Smooth muscle cell (in vitro differentiated cells): Measurements from ENCODE around the gene NKX6-1. TPM values are rescaled to one million over a fixed set of nuclear protein-coding genes. Genes with fewer than 3 reads are reported as not detected.

Experiments used
- DNase-seq: peaks from one replicate; lab custom pipeline; 2025; ENCODE audit not compliant: unreplicated experiment; lab: John Stamatoyannopoulos, UW
- H2AFZ ChIP-seq: fragments of 200-600 bp; sonication (generic); 2 replicates; pipeline ENCODE4 v1.6.0; 2016; ENCODE audit warnings: antibody characterized with exemption, low read depth, mild to moderate bottlenecking
- H3F3A ChIP-seq: fragments of 200-600 bp; sonication (generic); 2 replicates; pipeline ENCODE4 v1.6.0; 2017; ENCODE audit warnings: antibody characterized with exemption, low read depth
- H3K27ac ChIP-seq: fragments of 200-600 bp; sonication (generic); 2 replicates; pipeline ENCODE4 v1.5.1; 2016; ENCODE audit warnings: low read depth, mild to moderate bottlenecking
- H3K27me3 ChIP-seq: fragments of 200-600 bp; sonication (generic); 2 replicates; pipeline ENCODE4 v1.6.1; 2016; ENCODE audit warnings: low read depth, mild to moderate bottlenecking
- H3K36me3 ChIP-seq: fragments of 200-600 bp; sonication (generic); 2 replicates; pipeline ENCODE4 v1.5.1; 2016; ENCODE audit warnings: low read depth
- H3K4me1 ChIP-seq: fragments of 200-600 bp; sonication (generic); 2 replicates; pipeline ENCODE4 v1.5.1; 2016; ENCODE audit warnings: low read depth
- H3K4me2 ChIP-seq: fragments of 200-600 bp; sonication (generic); 2 replicates; pipeline ENCODE4 v1.6.0; 2016; ENCODE audit warnings: mild to moderate bottlenecking
- H3K4me3 ChIP-seq: fragments of 200-600 bp; sonication (generic); 2 replicates; pipeline ENCODE4 v1.5.1; 2016; ENCODE audit warnings: mild to moderate bottlenecking
- H3K79me2 ChIP-seq: fragments of 200-600 bp; sonication (generic); 2 replicates; pipeline ENCODE4 v1.6.0; 2016; ENCODE audit warnings: low read depth, mild to moderate bottlenecking
- H3K9ac ChIP-seq: fragments of 200-600 bp; sonication (generic); 2 replicates; pipeline ENCODE4 v1.6.0; 2016; ENCODE audit warnings: low read depth
- H3K9me3 ChIP-seq: fragments of 200-600 bp; sonication (generic); replicated peaks from 2 replicates; pipeline ENCODE4 v1.5.1; 2016; ENCODE audit warnings: low read depth
- H4K20me1 ChIP-seq: fragments of 200-600 bp; sonication (generic); 2 replicates; pipeline ENCODE4 v1.6.0; 2016; ENCODE audit warnings: low read depth
- CTCF ChIP-seq: fragments of 200-600 bp; sonication (generic); IDR thresholded peaks from 2 replicates; pipeline ENCODE4 v1.5.1; 2017; ENCODE audit warnings: borderline replicate concordance, mild to moderate bottlenecking, antibody characterized with exemption; ENCODE audit not compliant: insufficient read depth, poor library complexity, severe bottlenecking
- WGBS: methylation state at CpG from one replicate; pipeline ENCODE4 v1.1.7; 2016; ENCODE audit warnings: low lambda C conversion rate; 5-methylcytosine and 5-hydroxymethylcytosine counted together
- polyA plus RNA-seq: library from polyadenylated mRNA; unstranded; fragments of >200 nt; fragmentation: Nextera tagmentation; extraction: Ambion mirVana; gene quantifications from 2 replicates; pipeline ENCODE4 v1.2.1, GENCODE V29; 2016
- total RNA-seq: library from RNA; depleted of rRNA; stranded (reverse); fragments of >200 nt; gene quantifications from 2 replicates; pipeline ENCODE4 v1.2.3, GENCODE V29; 2014

NKX6-1 gene
- total and polyA plus RNA-seq, 2 experiments from 2014 or later = not detected

GRCh38 chr4:84480082-84480481 lies 19.0 kb downstream of the NKX6-1 start:
- H3F3A ChIP-seq = no peaks in the 10 kb centered on the region
- H3K4me2 ChIP-seq = no peak overlapping the region
- H3K36me3 ChIP-seq = no peaks in the 10 kb centered on the region
- no peak overlapping the region for H2AFZ ChIP-seq
- H3K27me3 ChIP-seq = peaks cover 79% of the 10 kb centered on the region
- no peak for DNase-seq
- no peaks in the 10 kb centered on the region for H3K9me3 ChIP-seq
- no peak overlapping the region for H3K9ac ChIP-seq
- no peak overlapping the region for H3K4me3 ChIP-seq
- TF ChIP-seq CTCF = no peak
- 48% methylated on average over 4 of the region's 4 CpGs for WGBS
- H4K20me1 ChIP-seq = no peaks in the 10 kb centered on the region
- H3K4me1 ChIP-seq = peaks cover 7% of the 10 kb centered on the region
- H3K79me2 ChIP-seq = no peaks in the 10 kb centered on the region
- no peak overlapping the region for H3K27ac ChIP-seq

GRCh38 chr4:84479663-84480062 lies 19.4 kb downstream of the NKX6-1 start:
- H3K4me3 ChIP-seq = no peak overlapping the region
- no peak overlapping the region for H3K4me2 ChIP-seq
- no peak for TF ChIP-seq CTCF
- no peaks in the 10 kb centered on the region for H3F3A ChIP-seq
- DNase-seq = no peak
- H3K9ac ChIP-seq = no peak overlapping the region
- H3K27ac ChIP-seq = no peak overlapping the region
- no peaks in the 10 kb centered on the region for H3K79me2 ChIP-seq
- H3K9me3 ChIP-seq = no peaks in the 10 kb centered on the region
- peaks cover 75% of the 10 kb centered on the region for H3K27me3 ChIP-seq
- no peaks in the 10 kb centered on the region for H3K36me3 ChIP-seq
- WGBS = 23% methylated on average over 6 of the region's 6 CpGs
- H2AFZ ChIP-seq = no peak overlapping the region
- peaks cover 7% of the 10 kb centered on the region for H3K4me1 ChIP-seq
- H4K20me1 ChIP-seq = no peaks in the 10 kb centered on the region

GRCh38 chr4:84477738-84478137 lies 21.4 kb downstream of the NKX6-1 start:
- H3K4me3 ChIP-seq = no peak overlapping the region
- no peaks in the 10 kb centered on the region for H3K36me3 ChIP-seq
- no peak for TF ChIP-seq CTCF
- no peak overlapping the region for H3K9ac ChIP-seq
- no peaks in the 10 kb centered on the region for H3K9me3 ChIP-seq
- H4K20me1 ChIP-seq = no peaks in the 10 kb centered on the region
- H3K27ac ChIP-seq = no peak overlapping the region
- DNase-seq = no peak
- H3K27me3 ChIP-seq = peaks cover 60% of the 10 kb centered on the region
- 55% methylated on average over 1 of the region's 1 CpG for WGBS
- H3F3A ChIP-seq = no peaks in the 10 kb centered on the region
- H2AFZ ChIP-seq = no peak overlapping the region
- H3K79me2 ChIP-seq = no peaks in the 10 kb centered on the region
- no peak overlapping the region for H3K4me2 ChIP-seq
- H3K4me1 ChIP-seq = peaks cover 7% of the 10 kb centered on the region

GRCh38 chr4:84474107-84474506 lies 25.0 kb downstream of the NKX6-1 start:
- H3K4me1 ChIP-seq = no peaks in the 10 kb centered on the region
- no peak overlapping the region for H3K27ac ChIP-seq
- H3K9me3 ChIP-seq = no peaks in the 10 kb centered on the region
- H3K36me3 ChIP-seq = no peaks in the 10 kb centered on the region
- no peak for TF ChIP-seq CTCF
- H3F3A ChIP-seq = no peaks in the 10 kb centered on the region
- H3K9ac ChIP-seq = no peak overlapping the region
- H3K4me3 ChIP-seq = no peak overlapping the region
- H3K79me2 ChIP-seq = no peaks in the 10 kb centered on the region
- no peaks in the 10 kb centered on the region for H4K20me1 ChIP-seq
- no peak for DNase-seq
- no peak overlapping the region for H3K4me2 ChIP-seq
- H3K27me3 ChIP-seq = peaks cover 24% of the 10 kb centered on the region
- H2AFZ ChIP-seq = no peak overlapping the region
